GM12878 (cell line): Measurements from ENCODE around the gene SLC13A4.

ENCODE experiments used
- BHLHE40 ChIP-seq, 2 experiments: fragments of 450-650 bp in 1 of 2; IDR thresholded peaks; 2 replicates each; pipeline ENCODE4 v1.6.1; 2011 to 2017; ENCODE audit warnings: low read depth in 2 of 2, borderline replicate concordance in 1 of 2, improper control_type of control experiment in 1 of 2, low read length in 1 of 2, mild to moderate bottlenecking in 1 of 2
- EP300 ChIP-seq, 2 experiments: fragments of 150-350 bp in 1 of 2; IDR thresholded peaks; 2 replicates each; pipeline ENCODE4 v1.6.1; 2011 to 2012; ENCODE audit warnings: low read depth in 2 of 2, low read length in 2 of 2, borderline replicate concordance in 1 of 2, improper control_type of control experiment in 1 of 2, inconsistent platforms in 1 of 2; ENCODE audit not compliant: control insufficient read depth in 1 of 2
- FOXK2 ChIP-seq: fragments of 450-650 bp; IDR thresholded peaks from 2 replicates; pipeline ENCODE4 v1.6.1; 2017; ENCODE audit warnings: mild to moderate bottlenecking, moderate library complexity
- POLR2A ChIP-seq: IDR thresholded peaks from 2 replicates; pipeline ENCODE4 v1.6.1; 2011; ENCODE audit warnings: low read depth, mild to moderate bottlenecking, low read length
- ZNF217 ChIP-seq: fragments of 450-650 bp; IDR thresholded peaks from 2 replicates; pipeline ENCODE4 v1.6.1; 2017; ENCODE audit warnings: antibody characterized with exemption, mild to moderate bottlenecking
- TF ChIP-seq, protein P1 (sequence below): IDR thresholded peaks from 2 replicates; pipeline ENCODE4 v1.6.1; 2012; ENCODE audit warnings: low read depth, low read length, improper control_type of control experiment
- TF ChIP-seq, protein P2 (sequence below), 3 experiments: IDR thresholded peaks in 2 of 3; conservative IDR thresholded peaks in 1 of 3; 2 replicates each; pipeline ENCODE4 v1.5.1; 2011; ENCODE audit warnings: low read depth in 3 of 3, low read length in 3 of 3, mild to moderate bottlenecking in 3 of 3, control low read depth in 2 of 3, moderate library complexity in 2 of 3, inconsistent platforms in 1 of 3, mixed read lengths in 1 of 3; ENCODE audit not compliant: control insufficient read depth in 2 of 3, insufficient read depth in 1 of 3; ENCODE audit errors: extremely low read depth in 1 of 3
- TF ChIP-seq, protein P3 (sequence below): IDR thresholded peaks from 2 replicates; pipeline ENCODE4 v1.6.1; 2012; ENCODE audit warnings: low read length, inconsistent platforms

DNA sequence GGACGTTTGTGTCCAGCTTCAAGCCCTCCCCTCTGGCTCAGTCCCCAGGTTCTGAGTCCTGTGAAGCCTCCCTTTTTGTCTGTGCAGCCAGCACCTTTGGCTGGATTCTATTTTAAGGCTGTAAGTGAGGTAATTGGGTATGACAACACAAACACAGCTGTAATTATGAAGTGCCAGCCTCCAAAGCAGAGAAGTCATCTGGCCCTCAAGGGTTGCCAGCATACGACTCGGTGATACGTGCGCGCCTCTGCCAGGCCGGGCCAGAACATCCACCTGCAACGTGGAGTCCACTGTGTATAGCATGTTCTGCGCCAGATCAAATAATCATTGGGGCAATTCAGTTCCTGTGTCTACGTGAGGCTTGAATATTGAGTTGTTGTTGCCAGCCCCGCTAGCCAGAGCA, 27.4 kb upstream of the SLC13A4 start:
- TF ChIP-seq BHLHE40 (IDR thresholded peaks at IDR 0.05; ENCODE audit: borderline replicate concordance in 1 of 2, low read depth in 2 of 2, low read length in 1 of 2) (no peak), POLR2A (no peak), EP300 (IDR thresholded peaks at IDR 0.05; ENCODE audit: borderline replicate concordance in 1 of 2, control insufficient read depth in 1 of 2, low read depth in 2 of 2, low read length in 2 of 2) (no peak), FOXK2 (no peak), ZNF217 (no peak)
- TF ChIP-seq, protein P1, sequence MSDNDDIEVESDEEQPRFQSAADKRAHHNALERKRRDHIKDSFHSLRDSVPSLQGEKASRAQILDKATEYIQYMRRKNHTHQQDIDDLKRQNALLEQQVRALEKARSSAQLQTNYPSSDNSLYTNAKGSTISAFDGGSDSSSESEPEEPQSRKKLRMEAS: no peak
- TF ChIP-seq, protein P2, sequence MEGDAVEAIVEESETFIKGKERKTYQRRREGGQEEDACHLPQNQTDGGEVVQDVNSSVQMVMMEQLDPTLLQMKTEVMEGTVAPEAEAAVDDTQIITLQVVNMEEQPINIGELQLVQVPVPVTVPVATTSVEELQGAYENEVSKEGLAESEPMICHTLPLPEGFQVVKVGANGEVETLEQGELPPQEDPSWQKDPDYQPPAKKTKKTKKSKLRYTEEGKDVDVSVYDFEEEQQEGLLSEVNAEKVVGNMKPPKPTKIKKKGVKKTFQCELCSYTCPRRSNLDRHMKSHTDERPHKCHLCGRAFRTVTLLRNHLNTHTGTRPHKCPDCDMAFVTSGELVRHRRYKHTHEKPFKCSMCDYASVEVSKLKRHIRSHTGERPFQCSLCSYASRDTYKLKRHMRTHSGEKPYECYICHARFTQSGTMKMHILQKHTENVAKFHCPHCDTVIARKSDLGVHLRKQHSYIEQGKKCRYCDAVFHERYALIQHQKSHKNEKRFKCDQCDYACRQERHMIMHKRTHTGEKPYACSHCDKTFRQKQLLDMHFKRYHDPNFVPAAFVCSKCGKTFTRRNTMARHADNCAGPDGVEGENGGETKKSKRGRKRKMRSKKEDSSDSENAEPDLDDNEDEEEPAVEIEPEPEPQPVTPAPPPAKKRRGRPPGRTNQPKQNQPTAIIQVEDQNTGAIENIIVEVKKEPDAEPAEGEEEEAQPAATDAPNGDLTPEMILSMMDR (IDR thresholded peaks at IDR 0.05 in 2 of 3, conservative IDR thresholded peaks at IDR 0.05 in 1 of 3; ENCODE audit: control insufficient read depth in 2 of 3, extremely low read depth in 1 of 3, insufficient read depth in 1 of 3, low read depth in 3 of 3, low read length in 3 of 3): no peak
- TF ChIP-seq, protein P3, sequence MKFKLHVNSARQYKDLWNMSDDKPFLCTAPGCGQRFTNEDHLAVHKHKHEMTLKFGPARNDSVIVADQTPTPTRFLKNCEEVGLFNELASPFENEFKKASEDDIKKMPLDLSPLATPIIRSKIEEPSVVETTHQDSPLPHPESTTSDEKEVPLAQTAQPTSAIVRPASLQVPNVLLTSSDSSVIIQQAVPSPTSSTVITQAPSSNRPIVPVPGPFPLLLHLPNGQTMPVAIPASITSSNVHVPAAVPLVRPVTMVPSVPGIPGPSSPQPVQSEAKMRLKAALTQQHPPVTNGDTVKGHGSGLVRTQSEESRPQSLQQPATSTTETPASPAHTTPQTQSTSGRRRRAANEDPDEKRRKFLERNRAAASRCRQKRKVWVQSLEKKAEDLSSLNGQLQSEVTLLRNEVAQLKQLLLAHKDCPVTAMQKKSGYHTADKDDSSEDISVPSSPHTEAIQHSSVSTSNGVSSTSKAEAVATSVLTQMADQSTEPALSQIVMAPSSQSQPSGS: no peak
